Measurements from ENCODE around the gene THOC5. TPM values are rescaled to one million over a fixed set of nuclear protein-coding genes. Genes with fewer than 3 reads are reported as not detected.
"Not testable (repeated sequence)": the region's sequence is repeated elsewhere in the genome, so short reads cannot be mapped to it uniquely, and the experiment has no call there.

Gene THOC5
- total RNA-seq, 2 experiments from 2014 or later, result 52.0 to 54.6 TPM

- CTCF ChIA-PET, result not testable (repeated sequence)
Measured at GRCh38 chr22:29552357-29552756, 1.2 kb downstream of the THOC5 start.

GRCh38 chr22:29550005-29550404 lies 3.6 kb downstream of the THOC5 start:
- Mint-ChIP-seq H3K9me3 (no peaks in the 10 kb centered on the region), H3K27me3 (no peaks in the 10 kb centered on the region), H3K4me3 (no peak overlapping the region), H3K27ac (no peak overlapping the region), H3K36me3 (peaks cover 26% of the 10 kb centered on the region), H3K4me1 (ENCODE audit: low read depth) (peaks cover 13% of the 10 kb centered on the region)
- no peak for DNase-seq
- POLR2A ChIA-PET, result no interaction called here
- CTCF ChIA-PET, result interaction anchor here (0.7 kb wide), 1 partner anchor 539 kb away, joined by 3 read pairs; no protein-coding TSS in a partner anchor
- intact Hi-C loops (cut with micrococcal nuclease), result no loop called here

More at GRCh38 chr22:29552357-29552756, 1.2 kb downstream of the THOC5 start:
- POLR2A ChIA-PET; DNase-seq; intact Hi-C loops (cut with micrococcal nuclease); H3K27ac Mint-ChIP-seq; H3K27me3 Mint-ChIP-seq; H3K9me3 Mint-ChIP-seq: not testable (repeated sequence)
- Mint-ChIP-seq H3K36me3 (peaks cover 23% of the 10 kb centered on the region), H3K4me1 (ENCODE audit: low read depth) (peaks cover 13% of the 10 kb centered on the region), H3K4me3 (peak overlapping the region; percentile 92)

DNA sequence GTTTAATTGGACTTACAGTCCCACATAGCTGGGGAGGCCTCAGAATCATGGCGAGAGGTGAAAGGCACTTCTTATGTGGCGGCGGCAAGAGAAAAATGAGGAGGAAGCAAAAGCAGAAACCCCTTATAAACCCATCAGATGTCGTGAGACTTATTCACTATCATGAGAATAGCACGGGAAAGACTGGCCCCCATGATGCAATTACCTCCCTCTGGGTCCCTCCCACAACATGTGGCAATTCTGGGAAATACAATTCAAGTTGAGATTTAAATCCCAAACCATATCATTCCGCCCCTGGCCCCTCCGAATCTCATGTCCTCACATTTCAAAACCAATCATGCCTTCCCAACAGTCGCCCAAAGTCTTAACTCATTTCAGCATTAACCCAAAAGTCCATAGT lies 8.5 kb downstream of the THOC5 start:
- POLR2A ChIA-PET; H3K4me3 Mint-ChIP-seq; H3K4me1 Mint-ChIP-seq (ENCODE audit: low read depth); DNase-seq; H3K9me3 Mint-ChIP-seq; H3K27ac Mint-ChIP-seq; intact Hi-C loops (cut with micrococcal nuclease); CTCF ChIA-PET; H3K27me3 Mint-ChIP-seq: not testable (repeated sequence)
- H3K36me3 Mint-ChIP-seq, result peaks cover 36% of the 10 kb centered on the region

DNA sequence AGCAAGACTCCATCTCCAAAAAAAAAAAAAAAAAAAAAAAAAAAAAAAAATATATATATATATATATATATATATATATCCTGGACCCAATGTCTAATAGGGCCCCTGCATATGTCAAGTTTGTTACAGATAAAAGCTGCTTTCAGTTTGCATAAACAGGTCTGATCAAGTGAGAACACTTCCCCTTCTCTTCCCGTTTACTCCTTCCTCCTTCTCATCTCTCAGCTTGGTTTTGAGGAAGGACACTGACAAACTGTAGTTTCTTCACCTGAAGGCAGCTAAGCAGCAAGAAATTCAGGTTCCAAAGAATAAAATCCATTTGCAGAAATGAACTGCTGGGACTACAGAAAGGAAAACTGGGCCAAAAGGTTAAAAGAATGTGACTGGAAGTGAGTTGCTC lies 11.7 kb downstream of the THOC5 start:
- peaks cover 33% of the 10 kb centered on the region for H3K36me3 Mint-ChIP-seq
- intact Hi-C loops (cut with micrococcal nuclease), result no loop called here
- H3K27me3 Mint-ChIP-seq, result no peaks in the 10 kb centered on the region
- no peak overlapping the region for H3K4me3 Mint-ChIP-seq
- ChIA-PET POLR2A (interaction anchor here (0.8 kb wide), 1 partner anchor 11 kb away, joined by 3 read pairs; no protein-coding TSS in a partner anchor), CTCF (no interaction called here)
- DNase-seq, result no peak
- H3K4me1 Mint-ChIP-seq (ENCODE audit: low read depth), result no peaks in the 10 kb centered on the region
- H3K9me3 Mint-ChIP-seq, result no peaks in the 10 kb centered on the region
- H3K27ac Mint-ChIP-seq, result no peak overlapping the region

- H3K4me1 Mint-ChIP-seq (ENCODE audit: low read depth), result no peaks in the 10 kb centered on the region
- no peak overlapping the region for H3K27ac Mint-ChIP-seq
- H3K9me3 Mint-ChIP-seq, result no peaks in the 10 kb centered on the region
- intact Hi-C loops (cut with micrococcal nuclease), result no loop called here
- ChIA-PET POLR2A (no interaction called here), CTCF (no interaction called here)
- peaks cover 49% of the 10 kb centered on the region for H3K36me3 Mint-ChIP-seq
- no peak for DNase-seq
- no peaks in the 10 kb centered on the region for H3K27me3 Mint-ChIP-seq
- no peak overlapping the region for H3K4me3 Mint-ChIP-seq
Measured at GRCh38 chr22:29539105-29539504, 14.5 kb downstream of the THOC5 start.

- Mint-ChIP-seq H3K36me3 (peaks cover 57% of the 10 kb centered on the region), H3K27ac (no peak overlapping the region), H3K9me3 (no peaks in the 10 kb centered on the region), H3K4me3 (no peak overlapping the region), H3K27me3 (no peaks in the 10 kb centered on the region), H3K4me1 (ENCODE audit: low read depth) (no peaks in the 10 kb centered on the region)
- intact Hi-C loops (cut with micrococcal nuclease), result no loop called here
- POLR2A ChIA-PET, result no interaction called here
- CTCF ChIA-PET, result no interaction called here
- DNase-seq, result no peak
Measured at GRCh38 chr22:29536411-29536810, 17.1 kb downstream of the THOC5 start.

- intact Hi-C loops (cut with micrococcal nuclease), result no loop called here
- Mint-ChIP-seq H3K36me3 (peaks cover 54% of the 10 kb centered on the region), H3K9me3 (no peaks in the 10 kb centered on the region), H3K4me1 (ENCODE audit: low read depth) (no peaks in the 10 kb centered on the region), H3K27ac (no peak overlapping the region), H3K27me3 (no peaks in the 10 kb centered on the region), H3K4me3 (no peak overlapping the region)
- POLR2A ChIA-PET, result interaction anchor here (0.6 kb wide), 1 partner anchor 11 kb away, joined by 3 read pairs; no protein-coding TSS in a partner anchor
- CTCF ChIA-PET, result no interaction called here
- no peak for DNase-seq
Measured at GRCh38 chr22:29531419-29531818, 22.1 kb downstream of the THOC5 start.

GRCh38 chr22:29530716-29531115 lies 22.8 kb downstream of the THOC5 start:
- no peak for DNase-seq
- Mint-ChIP-seq H3K27ac (no peak overlapping the region), H3K9me3 (no peaks in the 10 kb centered on the region), H3K27me3 (no peaks in the 10 kb centered on the region), H3K4me1 (ENCODE audit: low read depth) (no peaks in the 10 kb centered on the region), H3K4me3 (no peak overlapping the region), H3K36me3 (peaks cover 51% of the 10 kb centered on the region)
- ChIA-PET CTCF (no interaction called here), POLR2A (interaction anchor here (0.6 kb wide), 1 partner anchor 12 kb away, joined by 3 read pairs; no protein-coding TSS in a partner anchor)
- intact Hi-C loops (cut with micrococcal nuclease), result no loop called here

GRCh38 chr22:29528144-29528543 lies 25.4 kb downstream of the THOC5 start:
- peaks cover 38% of the 10 kb centered on the region for H3K36me3 Mint-ChIP-seq
- H3K27ac Mint-ChIP-seq, result no peak overlapping the region
- ChIA-PET CTCF (no interaction called here), POLR2A (no interaction called here)
- H3K9me3 Mint-ChIP-seq, result no peaks in the 10 kb centered on the region
- intact Hi-C loops (cut with micrococcal nuclease), result no loop called here
- H3K27me3 Mint-ChIP-seq, result no peaks in the 10 kb centered on the region
- H3K4me3 Mint-ChIP-seq, result no peak overlapping the region
- no peaks in the 10 kb centered on the region for H3K4me1 Mint-ChIP-seq (ENCODE audit: low read depth)
- no peak for DNase-seq

GRCh38 chr22:29524442-29525191 lies 28.9 kb downstream of the THOC5 start:
- H3K27me3 Mint-ChIP-seq, result no peaks in the 10 kb centered on the region
- intact Hi-C loops (cut with micrococcal nuclease), result no loop called here
- H3K36me3 Mint-ChIP-seq, result peaks cover 38% of the 10 kb centered on the region
- H3K4me3 Mint-ChIP-seq, result no peak overlapping the region
- DNase-seq, result peak; percentile 27
- no peaks in the 10 kb centered on the region for H3K4me1 Mint-ChIP-seq (ENCODE audit: low read depth)
- ChIA-PET POLR2A (no interaction called here), CTCF (interaction anchor here (0.8 to 1.8 kb wide), 3 partner anchors 129 to 249 kb away, joined by 3 to 7 read pairs (median 6); no protein-coding TSS in a partner anchor)
- H3K27ac Mint-ChIP-seq, result no peak overlapping the region
- H3K9me3 Mint-ChIP-seq, result no peaks in the 10 kb centered on the region

DNA sequence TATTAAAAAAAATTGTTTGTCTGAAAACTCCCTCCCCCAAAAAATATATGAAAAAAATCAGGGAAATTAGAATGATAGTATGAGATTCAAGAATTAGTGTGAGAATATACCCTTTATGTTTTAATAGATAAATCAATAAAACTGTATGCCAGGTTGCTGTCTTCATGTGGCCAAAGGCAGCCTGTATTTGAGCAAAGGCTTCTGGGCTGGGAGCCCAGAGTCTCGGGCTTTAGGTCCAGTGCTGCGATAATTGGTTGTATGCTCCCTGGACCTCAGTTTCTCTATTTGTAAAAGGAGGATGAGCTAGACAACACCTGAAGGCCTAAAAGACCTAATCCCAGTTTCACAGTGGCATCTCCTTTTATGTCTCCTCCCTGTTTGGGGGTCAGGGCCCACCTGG lies 29.8 kb downstream of the THOC5 start:
- H3K27ac Mint-ChIP-seq, result no peak overlapping the region
- CTCF ChIA-PET, result interaction anchor here (1.4 to 1.8 kb wide), 2 partner anchors 128 to 134 kb away, joined by 6 to 7 read pairs; no protein-coding TSS in a partner anchor
- peaks cover 40% of the 10 kb centered on the region for H3K36me3 Mint-ChIP-seq
- H3K4me1 Mint-ChIP-seq (ENCODE audit: low read depth), result no peaks in the 10 kb centered on the region
- H3K9me3 Mint-ChIP-seq, result no peaks in the 10 kb centered on the region
- H3K27me3 Mint-ChIP-seq, result no peaks in the 10 kb centered on the region
- no peak overlapping the region for H3K4me3 Mint-ChIP-seq
- POLR2A ChIA-PET, result no interaction called here
- DNase-seq, result no peak
- intact Hi-C loops (cut with micrococcal nuclease), result no loop called here

DNA sequence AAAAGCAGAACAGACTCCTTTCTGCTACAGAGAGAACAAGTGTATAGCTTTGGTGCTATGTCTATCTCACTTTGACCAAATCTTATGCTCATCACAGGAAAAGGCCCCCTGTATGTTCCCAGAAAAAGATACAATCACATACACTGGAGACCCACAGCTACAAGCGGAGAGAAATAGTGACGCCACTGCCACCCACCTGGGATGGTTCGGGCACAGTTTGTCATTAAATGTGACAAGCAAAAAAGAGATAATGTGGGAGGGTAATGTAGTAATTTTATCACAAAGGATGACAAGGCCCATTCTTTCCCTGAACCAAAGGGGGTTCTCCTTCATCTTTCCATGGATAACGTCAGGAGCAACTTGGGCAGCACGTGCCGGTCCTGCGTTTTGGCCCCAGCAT lies 32.0 kb downstream of the THOC5 start:
- Mint-ChIP-seq H3K36me3 (peaks cover 32% of the 10 kb centered on the region), H3K27me3 (no peaks in the 10 kb centered on the region), H3K27ac (no peak overlapping the region), H3K9me3 (no peaks in the 10 kb centered on the region), H3K4me3 (no peak overlapping the region), H3K4me1 (ENCODE audit: low read depth) (no peaks in the 10 kb centered on the region)
- DNase-seq, result no peak
- CTCF ChIA-PET, result no interaction called here
- POLR2A ChIA-PET, result interaction anchor here (0.6 kb wide), 1 partner anchor 10 kb away, joined by 4 read pairs; no protein-coding TSS in a partner anchor
- intact Hi-C loops (cut with micrococcal nuclease), result no loop called here

GRCh38 chr22:29520851-29521250 lies 32.7 kb downstream of the THOC5 start:
- ChIA-PET CTCF (no interaction called here), POLR2A (no interaction called here)
- no peaks in the 10 kb centered on the region for H3K9me3 Mint-ChIP-seq
- no peaks in the 10 kb centered on the region for H3K4me1 Mint-ChIP-seq (ENCODE audit: low read depth)
- DNase-seq, result no peak
- no peak overlapping the region for H3K4me3 Mint-ChIP-seq
- no peak overlapping the region for H3K27ac Mint-ChIP-seq
- peaks cover 36% of the 10 kb centered on the region for H3K36me3 Mint-ChIP-seq
- H3K27me3 Mint-ChIP-seq, result no peaks in the 10 kb centered on the region
- intact Hi-C loops (cut with micrococcal nuclease), result no loop called here
